GM10248 (cell line): Measurements from ENCODE around the gene WDFY4.

ENCODE experiments used
- CTCF ChIA-PET: fragments of 300-600 bp; sonication (Branson Sonifier 250); formaldehyde crosslinking; extraction: SDS; loops from one replicate; lab custom pipeline; 2021; ENCODE audit warnings: antibody characterized with exemption; lab: Yijun Ruan, JAX
- POLR2A ChIA-PET: fragments of 350-650 bp; sonication (Branson Sonifier 250); formaldehyde crosslinking; extraction: SDS; loops from one replicate; lab custom pipeline; 2020; ENCODE audit warnings: antibody characterized with exemption; lab: Yijun Ruan, JAX
- DNase-seq: peaks from one replicate; pipeline ENCODE4 v3.0.0; 2012; ENCODE audit errors: extremely low spot score
- CTCF ChIP-seq: IDR thresholded peaks from 2 replicates; pipeline ENCODE4 v1.5.1; 2012; ENCODE audit warnings: mild to moderate bottlenecking, low read depth; ENCODE audit errors: extremely low read depth, missing control alignments, control extremely low read depth

The WDFY4 gene

DNA sequence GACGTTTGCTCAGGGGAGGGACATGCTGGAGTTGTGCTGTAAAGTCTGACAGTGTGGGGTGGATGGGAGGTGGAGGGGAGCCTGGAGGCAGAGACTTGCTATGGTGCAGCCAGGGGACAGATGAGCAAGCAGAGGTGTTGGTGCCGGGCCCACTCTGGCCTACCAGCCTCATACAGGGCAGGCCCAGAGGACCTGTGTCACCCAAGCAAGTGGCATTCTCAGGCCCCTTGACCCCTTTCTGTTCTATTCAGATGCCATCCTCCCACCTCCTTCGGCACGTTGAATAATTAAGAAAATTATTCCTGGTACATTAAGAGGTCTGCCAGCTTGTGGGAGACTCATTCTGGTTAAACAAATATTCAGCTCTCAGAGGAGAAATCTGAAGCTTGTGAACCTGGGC is 8.5 kb downstream of the WDFY4 start:
- ChIA-PET POLR2A (no interaction called here), CTCF (interaction anchor here (1.5 to 20.8 kb wide), 5 partner anchors 9 to 34 kb away, joined by 5 to 394 read pairs (median 6); partner anchors contain the start of gene WDFY4)
- no peak for DNase-seq
- TF ChIP-seq CTCF, result no peak

- ChIA-PET POLR2A (no interaction called here), CTCF (interaction anchor here (1.0 to 20.8 kb wide), 7 partner anchors 8 to 36 kb away, joined by 3 to 394 read pairs (median 6); partner anchors contain the start of gene WDFY4)
- no peak for DNase-seq
- no peak for TF ChIP-seq CTCF
Observed at GRCh38 chr10:48694371-48695030, 9.8 kb downstream of the WDFY4 start.

GRCh38 chr10:48695636-48696534 is 11.2 kb downstream of the WDFY4 start:
- no peak for DNase-seq
- CTCF ChIA-PET, result interaction anchor here (0.6 to 20.8 kb wide), 6 partner anchors 7 to 37 kb away, joined by 3 to 394 read pairs (median 6); partner anchors contain the start of gene WDFY4
- TF ChIP-seq CTCF, result no peak
- POLR2A ChIA-PET, result interaction anchor here (1.2 kb wide), 1 partner anchor 8 kb away, joined by 6 read pairs; no protein-coding TSS in a partner anchor

DNA sequence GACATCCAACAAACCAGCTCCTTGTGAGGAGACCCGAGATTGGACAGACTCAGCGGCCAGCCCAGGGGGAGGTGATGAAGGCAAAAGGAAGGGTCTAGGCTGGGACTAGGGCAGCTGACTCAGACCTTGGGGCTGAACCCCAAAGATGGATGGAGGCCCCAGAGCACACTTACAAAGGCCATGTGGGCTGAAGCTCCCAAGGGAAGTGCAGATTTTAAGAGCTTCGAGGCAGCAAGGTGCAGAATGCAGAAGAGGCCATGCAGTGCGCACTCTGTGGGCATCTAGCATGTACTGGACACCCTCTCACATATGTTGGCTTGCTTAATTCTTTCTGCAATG is 11.8 kb downstream of the WDFY4 start:
- no peak for DNase-seq
- ChIA-PET CTCF (interaction anchor here (0.7 to 20.8 kb wide), 6 partner anchors 8 to 38 kb away, joined by 3 to 394 read pairs (median 4); no protein-coding TSS in a partner anchor), POLR2A (interaction anchor here (0.7 to 1.2 kb wide), 2 partner anchors 9 to 25 kb away, joined by 3 to 6 read pairs; no protein-coding TSS in a partner anchor)
- no peak for TF ChIP-seq CTCF

DNA sequence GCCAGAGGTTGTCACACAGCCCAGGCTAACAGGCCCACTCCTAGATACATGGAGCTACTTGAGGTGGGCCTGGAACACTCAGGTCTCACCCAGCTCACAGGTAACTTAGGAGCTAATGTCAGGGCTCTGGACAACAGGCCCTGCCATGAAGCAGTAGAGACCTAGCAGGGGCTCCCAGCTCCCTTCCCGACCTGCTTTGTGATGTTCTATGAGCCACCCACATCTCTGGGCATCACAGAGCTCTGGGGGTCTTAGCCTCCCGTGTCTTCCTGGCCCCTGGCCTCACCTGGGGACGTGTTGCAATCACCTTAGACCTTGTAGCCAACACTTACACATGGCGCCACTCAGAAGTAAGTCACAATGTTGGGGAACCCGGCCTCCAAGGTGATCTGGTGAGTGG is 12.4 kb downstream of the WDFY4 start:
- DNase-seq, result no peak
- TF ChIP-seq CTCF, result no peak
- ChIA-PET CTCF (interaction anchor here (0.7 to 20.8 kb wide), 7 partner anchors 8 to 38 kb away, joined by 3 to 394 read pairs (median 4); no protein-coding TSS in a partner anchor), POLR2A (interaction anchor here (0.7 to 1.2 kb wide), 2 partner anchors 10 to 26 kb away, joined by 3 to 6 read pairs; no protein-coding TSS in a partner anchor)
